Astrocyte of the hippocampus (primary cell): ENCODE measurements around the gene SOX18.
"Not testable (repeated sequence)": the region's sequence is repeated elsewhere in the genome, so short reads cannot be mapped to it uniquely, and the experiment has no call there.

Experiments used
- DNase-seq: peaks from one replicate; pipeline ENCODE4 v3.0.0; 2011; ENCODE audit warnings: low read depth, low spot score

The SOX18 gene

DNA sequence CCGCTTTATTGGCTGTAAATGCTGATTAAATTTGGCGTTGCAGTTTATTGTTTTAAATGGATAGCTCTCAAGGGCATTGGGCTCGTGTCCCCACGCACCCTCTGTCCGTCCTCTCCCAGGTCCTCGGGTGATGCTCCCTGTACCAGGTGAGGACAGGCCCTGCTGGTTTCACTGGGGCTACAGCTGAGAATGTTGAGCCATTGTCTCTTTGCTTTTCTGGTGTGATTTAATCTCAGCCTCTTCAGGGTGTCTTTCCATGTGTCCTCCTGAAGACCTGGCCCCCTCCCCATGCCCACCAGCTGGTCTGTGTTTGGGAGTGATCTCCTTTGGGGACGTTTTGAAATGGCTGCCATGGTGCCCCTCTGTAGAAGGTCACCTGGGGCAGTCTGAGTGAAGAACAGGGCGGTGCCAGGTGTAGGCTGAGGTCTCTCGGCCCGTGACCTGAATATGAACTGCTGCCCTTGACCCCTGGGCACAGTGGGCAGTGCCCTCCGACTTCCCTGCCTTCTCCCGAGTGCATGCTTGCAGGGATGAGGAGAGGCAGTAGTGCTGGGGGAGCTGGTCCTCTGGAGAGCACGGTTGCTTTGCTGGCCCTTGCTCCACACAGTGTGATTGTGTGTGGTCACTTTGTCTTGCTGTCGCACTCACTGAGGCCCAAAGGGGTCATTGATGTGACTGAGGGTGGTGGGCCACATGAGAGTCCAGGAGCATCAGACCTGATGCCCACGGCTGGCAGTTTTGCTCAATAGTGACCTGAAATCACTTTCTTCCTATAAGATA lies 25.9 kb downstream of the SOX18 start:
- DNase-seq, result no peak

DNA sequence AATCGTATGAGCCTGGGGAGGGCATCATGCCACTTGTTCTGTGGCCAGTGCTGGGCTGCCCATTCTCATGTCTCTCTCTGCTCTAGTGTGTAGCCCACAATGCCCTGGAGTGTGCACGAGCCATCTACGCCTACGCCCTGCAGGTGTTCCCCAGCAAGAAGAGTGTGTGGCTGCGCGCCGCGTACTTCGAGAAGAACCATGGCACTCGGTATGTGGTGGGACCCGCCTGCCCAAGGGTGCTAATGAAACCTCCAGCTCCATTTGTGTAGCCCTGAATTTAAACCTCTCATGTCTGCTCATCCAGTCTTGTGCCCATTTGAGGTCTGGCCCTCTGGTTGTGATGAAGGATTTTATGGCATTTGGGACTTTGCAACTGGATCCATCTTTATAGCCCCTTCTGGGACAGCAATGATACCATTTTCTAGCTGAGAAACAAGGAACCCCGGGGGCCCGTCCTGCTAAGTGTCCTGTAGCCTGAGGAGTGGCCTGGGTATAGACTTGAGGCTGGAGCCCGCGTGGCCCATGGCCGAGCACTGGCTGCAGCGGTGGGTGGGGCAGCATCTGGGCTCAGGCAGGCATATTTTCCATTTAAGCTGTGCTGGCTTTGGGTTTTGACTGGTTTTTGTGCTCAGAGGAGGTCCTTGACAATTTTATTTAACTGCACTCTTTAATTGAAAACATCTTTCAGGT lies 26.6 kb downstream of the SOX18 start:
- no peak for DNase-seq

DNA sequence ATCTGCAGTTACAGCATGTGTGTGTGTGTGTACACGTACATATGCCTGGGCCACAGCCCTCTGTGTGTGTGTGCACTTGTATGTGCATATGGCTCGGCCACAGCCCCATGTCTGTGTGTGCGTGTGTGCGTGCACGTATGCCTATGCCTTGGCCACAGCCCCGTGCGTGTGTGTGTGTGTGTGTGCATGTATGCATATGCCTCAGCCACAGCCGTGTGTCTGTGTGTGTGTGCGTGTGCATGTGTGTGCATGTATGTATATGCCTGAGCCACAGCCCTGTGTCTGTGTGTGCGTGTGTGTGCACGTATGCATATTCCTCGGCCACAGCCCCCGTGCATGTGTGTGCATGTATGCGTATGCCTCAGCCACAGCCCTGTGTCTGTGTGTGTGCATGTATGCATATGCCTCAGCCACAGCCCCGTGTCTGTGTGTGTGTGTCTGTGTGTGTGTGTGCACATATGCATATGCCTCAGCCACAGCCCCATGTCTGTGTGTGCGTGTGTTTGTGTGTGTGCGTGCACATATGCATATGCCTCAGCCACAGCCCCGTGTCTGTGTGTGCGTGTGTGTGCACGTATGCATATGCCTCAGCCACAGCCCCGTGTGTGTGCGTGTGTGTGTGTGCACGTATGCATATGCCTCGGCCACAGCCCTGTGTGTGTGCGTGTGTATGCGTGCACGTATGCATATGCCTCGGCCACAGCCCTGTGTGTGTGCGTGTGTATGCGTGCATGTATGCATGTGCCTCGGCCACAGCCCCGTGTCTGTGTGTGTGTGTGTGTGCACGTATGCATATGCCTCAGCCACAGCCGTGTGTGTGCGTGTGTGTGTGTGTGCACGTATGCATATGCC lies 28.1 kb downstream of the SOX18 start:
- no peak for DNase-seq

DNA sequence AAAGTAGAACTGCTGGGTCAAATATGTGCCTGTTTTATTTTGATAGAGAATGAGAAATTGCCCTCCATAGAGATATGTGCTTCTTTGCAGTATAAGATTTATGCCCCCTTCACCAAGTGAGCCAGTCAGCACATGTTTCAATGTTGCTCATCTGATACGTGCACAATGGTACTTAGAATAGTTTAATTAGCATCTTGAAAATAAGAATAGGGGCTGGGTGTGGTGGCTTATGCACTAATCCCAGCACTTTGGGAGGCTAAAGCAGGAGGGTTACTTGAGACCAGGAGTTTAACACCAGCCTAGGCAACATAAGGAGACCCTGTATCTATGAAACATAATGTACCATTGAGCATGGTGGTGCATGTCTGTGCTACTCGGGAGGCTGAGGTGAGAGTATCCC lies 33.8 kb downstream of the SOX18 start:
- no peak for DNase-seq

DNA sequence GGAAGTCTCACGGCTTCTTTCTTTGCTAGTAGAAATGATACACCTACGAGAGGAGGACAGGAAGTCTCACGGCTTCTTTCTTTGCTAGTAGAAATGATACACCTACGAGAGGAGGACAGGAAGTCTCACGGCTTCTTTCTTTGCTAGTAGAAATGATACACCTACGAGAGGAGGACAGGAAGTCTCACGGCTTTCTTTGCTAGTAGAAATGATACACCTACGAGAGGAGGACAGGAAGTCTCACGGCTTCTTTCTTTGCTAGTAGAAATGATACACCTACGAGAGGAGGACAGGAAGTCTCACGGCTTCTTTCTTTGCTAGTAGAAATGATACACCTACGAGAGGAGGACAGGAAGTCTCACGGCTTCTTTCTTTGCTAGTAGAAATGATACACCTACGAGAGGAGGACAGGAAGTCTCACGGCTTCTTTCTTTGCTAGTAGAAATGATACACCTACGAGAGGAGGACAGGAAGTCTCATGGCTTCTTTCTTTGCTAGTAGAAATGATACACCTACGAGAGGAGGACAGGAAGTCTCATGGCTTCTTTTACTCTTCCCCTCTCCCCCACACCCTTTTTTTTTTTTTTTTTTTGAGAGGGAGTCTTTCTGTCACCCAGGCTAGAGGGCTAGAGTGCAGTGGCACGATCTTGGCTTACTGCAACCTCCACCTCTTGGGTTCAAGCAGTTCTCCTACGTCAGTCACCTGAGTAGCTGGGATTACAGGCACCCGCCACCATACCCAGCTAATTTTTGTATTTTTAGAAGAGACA lies 36.9 kb downstream of the SOX18 start:
- not testable (repeated sequence) for DNase-seq

DNA sequence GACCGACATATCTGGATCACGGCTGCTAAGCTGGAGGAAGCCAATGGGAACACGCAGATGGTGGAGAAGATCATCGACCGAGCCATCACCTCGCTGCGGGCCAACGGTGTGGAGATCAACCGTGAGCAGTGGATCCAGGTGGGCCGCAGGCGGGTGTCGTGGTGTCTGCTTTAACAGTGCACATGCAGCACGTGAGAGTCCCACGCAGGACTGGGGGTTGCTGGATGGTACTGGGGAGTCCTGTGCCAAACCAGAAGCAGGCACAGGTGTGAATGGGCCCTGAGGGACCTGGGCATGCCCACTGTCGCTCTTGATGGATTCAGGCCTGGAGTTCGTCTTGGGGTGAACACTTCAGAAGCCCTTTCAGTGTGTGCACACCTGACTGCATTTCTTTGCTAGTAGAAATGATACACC lies 38.1 kb downstream of the SOX18 start:
- no peak for DNase-seq

DNA sequence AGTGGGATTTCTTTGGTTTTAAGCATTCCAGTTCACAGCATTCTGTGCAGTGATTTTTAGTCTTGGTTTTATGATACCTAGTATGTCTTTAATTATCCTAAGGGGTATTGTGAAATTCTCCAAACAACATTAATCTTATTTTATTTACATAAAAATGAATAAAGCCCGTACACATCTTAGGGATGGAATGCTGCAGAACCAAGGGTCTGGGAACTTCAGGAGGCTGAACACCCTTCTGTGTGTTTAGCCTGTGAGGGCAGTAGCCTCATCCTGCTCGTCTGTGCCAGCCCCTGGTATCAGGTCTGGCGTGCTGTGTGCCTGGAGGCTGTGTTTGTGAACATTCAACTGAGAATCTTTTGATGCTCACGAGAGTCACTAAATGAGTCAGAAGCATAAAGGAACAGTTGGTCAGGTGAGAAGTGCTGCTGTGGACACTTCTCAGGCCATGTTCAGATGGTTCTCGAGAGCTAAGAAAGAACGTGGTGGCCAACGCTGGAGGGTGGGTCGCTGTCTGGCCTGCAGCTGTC lies 38.7 kb downstream of the SOX18 start:
- DNase-seq, result no peak

DNA sequence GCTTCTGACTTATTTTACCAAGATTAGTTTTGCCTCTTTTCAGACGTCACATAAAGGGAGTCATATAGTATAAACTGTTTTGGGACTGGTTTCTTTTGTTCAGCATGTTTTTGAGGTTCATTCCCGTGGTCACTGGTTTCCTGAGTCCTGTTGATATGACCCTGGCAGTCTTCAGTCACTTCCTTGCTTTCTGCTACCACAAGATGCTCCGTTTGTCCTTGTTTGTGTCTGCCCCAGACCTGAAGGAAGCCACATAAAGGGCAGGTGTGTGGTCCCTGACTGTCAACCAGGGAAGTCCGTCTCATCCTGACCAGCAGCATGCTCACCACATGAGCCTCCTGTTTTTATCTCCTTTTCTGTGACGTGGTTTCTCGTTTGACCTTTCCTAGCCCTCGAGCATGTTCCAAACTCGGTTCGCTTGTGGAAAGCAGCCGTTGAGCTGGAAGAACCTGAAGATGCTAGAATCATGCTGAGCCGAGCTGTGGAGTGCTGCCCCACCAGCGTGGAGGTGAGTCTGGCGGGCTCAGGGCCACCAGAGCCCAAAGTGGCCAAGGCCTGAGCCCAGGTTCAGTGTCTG lies 39.5 kb downstream of the SOX18 start:
- peak; percentile 18 for DNase-seq

DNA sequence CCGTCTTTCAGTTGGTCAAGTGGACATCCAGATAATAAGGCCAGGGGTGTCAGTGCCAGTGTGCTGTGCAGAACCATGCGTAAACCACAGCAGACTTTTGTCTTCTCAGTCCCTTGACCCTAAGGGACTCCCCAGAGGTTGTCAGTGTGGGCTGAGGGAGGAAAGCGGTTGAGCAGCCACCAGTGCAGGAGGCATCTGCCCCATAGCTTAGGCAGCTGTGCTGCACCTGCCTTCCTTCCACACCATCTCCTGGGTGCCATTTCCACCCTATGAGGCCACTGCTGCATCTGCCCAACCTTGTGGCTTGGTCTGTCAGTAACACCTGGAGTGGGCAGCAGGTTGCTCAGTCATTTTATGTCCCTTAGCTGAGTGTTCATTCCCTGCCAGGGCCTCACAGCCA lies 42.5 kb downstream of the SOX18 start:
- no peak for DNase-seq

DNA sequence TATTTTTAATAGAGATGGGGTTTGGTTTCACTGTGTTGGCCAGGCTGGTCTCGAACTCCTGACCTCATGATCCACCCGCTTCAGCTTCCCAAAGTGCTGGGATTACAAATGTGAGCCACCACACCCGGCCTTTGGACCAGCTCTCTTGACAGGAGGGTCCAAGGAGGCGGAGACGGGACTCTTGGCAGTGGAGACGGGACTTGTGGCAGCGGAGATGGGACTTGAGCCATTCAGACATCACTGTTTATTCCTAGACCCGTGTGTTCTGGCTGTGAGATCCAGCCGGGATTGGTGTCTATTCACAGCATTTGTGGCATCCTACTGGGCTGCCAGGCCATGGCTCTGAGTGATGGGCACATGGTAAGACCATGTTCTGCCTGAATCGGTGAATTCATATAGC lies 42.9 kb downstream of the SOX18 start:
- no peak for DNase-seq

DNA sequence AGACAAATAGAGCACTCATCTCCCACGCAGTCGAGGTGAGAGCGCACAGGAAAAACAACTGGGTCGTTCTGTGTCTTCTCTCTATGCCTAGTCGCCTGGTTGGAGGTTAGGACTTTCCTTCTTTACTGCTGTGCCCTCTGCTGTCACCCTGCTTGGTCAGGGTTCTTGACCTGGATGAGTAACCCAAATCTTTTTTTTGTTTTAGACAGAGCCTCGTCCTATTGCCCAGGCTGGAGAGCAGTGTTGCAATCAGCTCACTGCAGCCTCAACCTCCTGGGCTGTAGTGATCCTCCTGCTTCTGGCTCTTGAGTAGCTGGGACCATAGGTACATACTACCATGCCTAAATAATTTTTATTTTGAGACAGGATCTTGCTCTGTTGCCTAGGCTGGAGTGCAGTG lies 44.0 kb downstream of the SOX18 start:
- no peak for DNase-seq

DNA sequence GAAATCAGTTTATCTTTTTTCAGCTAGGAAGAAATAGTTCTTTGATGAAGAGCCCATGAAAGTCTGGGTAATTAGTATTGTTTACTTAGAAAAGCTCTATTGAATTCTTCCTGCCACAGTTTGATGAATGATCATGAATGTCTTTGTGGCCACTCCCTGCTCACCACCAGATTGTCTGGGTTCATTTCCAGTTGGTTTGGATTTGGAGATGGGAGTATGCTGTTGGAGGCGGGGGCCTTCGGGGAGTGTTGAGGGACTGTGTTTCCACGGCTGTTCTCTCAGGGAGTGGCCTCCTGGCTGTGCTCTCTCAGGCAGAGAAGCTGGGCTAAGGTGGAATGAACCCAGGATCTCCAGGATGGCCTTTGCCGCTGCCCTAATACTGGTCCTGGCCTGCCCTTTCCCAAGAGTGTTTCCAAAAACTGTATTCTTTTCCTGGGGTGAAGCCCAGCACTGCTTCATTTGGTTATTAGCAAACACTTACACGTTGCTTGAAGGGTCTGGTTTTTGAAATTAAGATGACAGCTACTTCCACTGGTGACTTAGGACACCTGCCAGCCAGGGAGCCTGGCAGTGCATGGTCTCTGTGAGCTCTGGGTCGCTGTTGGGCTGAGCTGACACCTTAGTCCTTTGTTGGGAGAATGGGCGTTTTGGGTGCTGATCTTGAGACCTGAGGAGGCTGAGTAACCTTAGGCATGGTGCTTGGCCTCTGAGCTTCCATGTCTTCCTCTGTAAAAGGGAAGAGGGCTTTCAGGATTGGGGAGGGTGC lies 45.3 kb downstream of the SOX18 start:
- no peak for DNase-seq

DNA sequence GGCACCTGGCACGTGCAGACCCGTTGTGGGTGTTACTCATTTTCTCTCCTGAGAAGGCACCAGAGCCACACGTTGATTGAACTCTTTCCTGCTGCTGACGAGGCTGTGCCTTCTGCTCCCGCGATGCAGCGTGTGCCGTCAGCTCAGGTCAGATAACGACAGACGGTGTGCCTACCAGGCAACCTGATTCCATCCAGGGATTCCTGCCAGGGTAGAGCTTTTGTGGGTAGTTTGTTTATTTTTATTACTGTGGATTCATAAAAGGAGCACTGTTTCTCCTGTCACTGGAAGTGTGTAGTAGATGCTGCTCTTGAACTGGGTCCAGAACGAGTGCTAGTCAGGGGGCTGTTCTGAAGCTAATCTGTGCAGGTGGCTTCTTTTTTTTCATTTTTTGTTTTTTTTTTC lies 47.8 kb downstream of the SOX18 start:
- DNase-seq, result peak; percentile 51

DNA sequence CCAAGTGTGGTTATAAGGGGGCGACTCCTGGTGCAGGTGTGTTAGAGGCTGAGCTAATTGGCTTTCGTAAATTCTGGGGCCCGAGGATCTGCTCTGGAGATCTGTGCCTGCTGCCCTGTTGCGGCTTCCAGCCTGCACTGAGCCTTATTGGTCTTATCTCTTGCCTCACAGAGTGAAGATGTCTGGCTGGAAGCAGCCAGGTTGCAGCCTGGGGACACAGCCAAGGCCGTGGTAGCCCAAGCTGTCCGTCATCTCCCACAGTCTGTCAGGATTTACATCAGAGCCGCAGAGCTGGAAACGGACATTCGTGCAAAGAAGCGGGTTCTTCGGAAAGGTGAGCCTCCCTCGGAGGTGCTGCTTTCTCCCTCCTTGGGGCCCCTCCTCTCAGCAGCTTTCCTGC lies 48.5 kb downstream of the SOX18 start:
- DNase-seq, result no peak
